A549 (cell line): ENCODE results near the gene CNIH2. TPM values are rescaled to one million over a fixed set of nuclear protein-coding genes. Genes with fewer than 3 reads are reported as not detected.

ENCODE experiments used
- ATAC-seq, 2 experiments: fragments of 200-7000 bp in 1 of 2; fragments of >200 bp in 1 of 2; cut with Nextera tagmentation in 1 of 2; cut with Tn5 transposase in 1 of 2; 3 replicates each; pipeline versions ENCODE4 v1.8.0 to v1.9.1; 2018 to 2020; ENCODE audit warnings: mild to moderate bottlenecking in 1 of 2, moderate library complexity in 1 of 2
- CTCF ChIA-PET: fragments of 300-600 bp; sonication (Branson Sonifier 250); formaldehyde crosslinking; extraction: SDS; loops from one replicate; lab custom pipeline; 2021; ENCODE audit warnings: antibody characterized with exemption, inconsistent platforms; lab: Yijun Ruan, JAX
- POLR2A ChIA-PET: fragments of 350-600 bp; formaldehyde crosslinking; extraction: SDS; loops from one replicate; lab custom pipeline; 2021; ENCODE audit warnings: antibody characterized with exemption, inconsistent platforms; lab: Yijun Ruan, JAX
- DNase-seq, 2 experiments: peaks; one replicate each; pipeline versions ENCODE4 v3.0.0 to v3.0.0-alpha.2; 2011 to 2016; ENCODE audit warnings: low read depth in 1 of 2, low spot score in 1 of 2
- FAIRE-seq: peaks from 2 replicates; lab custom pipeline; 2011; peaks lifted over from hg19 to GRCh38; lab: Jason Lieb, UNC
- H3K27ac ChIP-seq, 2 experiments: fragments of >200 bp; sonication (Bioruptor Twin); formaldehyde crosslinking; 3 replicates each; pipeline ENCODE4 v1.5.1; 2016 to 2017
- H3K4me1 ChIP-seq: fragments of >200 bp; sonication (Bioruptor Twin); formaldehyde crosslinking; 3 replicates; pipeline ENCODE4 v1.6.1; 2016
- H3K4me2 ChIP-seq: fragments of >200 bp; sonication (Bioruptor Twin); formaldehyde crosslinking; 3 replicates; pipeline ENCODE4 v1.6.1; 2016
- H3K4me3 ChIP-seq: fragments of >200 bp; sonication (Bioruptor Twin); formaldehyde crosslinking; 3 replicates; pipeline ENCODE4 v1.5.1; 2016
- H3K9me3 ChIP-seq: fragments of >200 bp; sonication (Bioruptor Twin); formaldehyde crosslinking; 3 replicates; pipeline ENCODE4 v1.6.1; 2016
- BHLHE40 ChIP-seq: IDR thresholded peaks from 2 replicates; pipeline ENCODE4 v1.6.1; 2012; ENCODE audit warnings: low read depth, low read length, inconsistent platforms
- CBX2 ChIP-seq: fragments of 200-600 bp; sonication (generic); IDR thresholded peaks from 2 replicates; pipeline ENCODE4 v1.6.1; 2016; ENCODE audit warnings: low read depth, mild to moderate bottlenecking, borderline replicate concordance
- CBX8 ChIP-seq: fragments of 200-600 bp; sonication (generic); IDR thresholded peaks from 2 replicates; pipeline ENCODE4 v1.6.1; 2016
- CHD4 ChIP-seq: fragments of 200-600 bp; sonication (generic); IDR thresholded peaks from 2 replicates; pipeline ENCODE4 v1.6.1; 2016; ENCODE audit warnings: antibody characterized with exemption, mild to moderate bottlenecking, borderline replicate concordance
- CTCF ChIP-seq: fragments of >200 bp; sonication (Bioruptor Twin); formaldehyde crosslinking; IDR thresholded peaks from 3 replicates; pipeline ENCODE4 v1.5.1; 2016
- E2F6 ChIP-seq: IDR thresholded peaks from 2 replicates; pipeline ENCODE4 v1.6.1; 2012; ENCODE audit warnings: low read depth, borderline replicate concordance
- EP300 ChIP-seq, 2 experiments: fragments of >200 bp; sonication (Bioruptor Twin); formaldehyde crosslinking; IDR thresholded peaks; 2 replicates in 1 of 2; 3 replicates in 1 of 2; pipeline ENCODE4 v1.6.1; 2016 to 2017
- FOXS1 ChIP-seq: fragments of 250-450 bp; sonication (Bioruptor Pico); IDR thresholded peaks from 2 replicates; pipeline ENCODE4 v1.5.0; 2020; ENCODE audit warnings: mild to moderate bottlenecking, moderate library complexity
- HDAC2 ChIP-seq: fragments of 200-600 bp; sonication (generic); IDR thresholded peaks from 2 replicates; pipeline ENCODE4 v1.6.1; 2016
- HEYL ChIP-seq: fragments of 250-450 bp; sonication (Bioruptor Pico); IDR thresholded peaks from 2 replicates; pipeline ENCODE4 v1.8.0; 2021; ENCODE audit warnings: mild to moderate bottlenecking, moderate library complexity
- HMGXB4 ChIP-seq: fragments of 250-450 bp; sonication (Bioruptor Pico); IDR thresholded peaks from 2 replicates; pipeline ENCODE4 v1.5.0; 2021; ENCODE audit warnings: mild to moderate bottlenecking, moderate library complexity, borderline replicate concordance
- HOXA7 ChIP-seq: fragments of 250-450 bp; sonication (Bioruptor Pico); IDR thresholded peaks from 2 replicates; pipeline ENCODE4 v1.5.0; 2020; ENCODE audit warnings: mild to moderate bottlenecking, moderate library complexity
- HOXB13 ChIP-seq: fragments of 250-450 bp; sonication (Bioruptor Pico); IDR thresholded peaks from 2 replicates; pipeline ENCODE4 v1.5.0; 2020; ENCODE audit warnings: low read depth, mild to moderate bottlenecking, moderate library complexity
- JUN ChIP-seq, 2 experiments: fragments of >200 bp; sonication (Bioruptor Twin); formaldehyde crosslinking; IDR thresholded peaks; 2 replicates in 1 of 2; 3 replicates in 1 of 2; pipeline ENCODE4 v1.6.1; 2016 to 2017
- JUNB ChIP-seq: fragments of >200 bp; sonication (Bioruptor Twin); formaldehyde crosslinking; IDR thresholded peaks from 2 replicates; pipeline ENCODE4 v1.6.1; 2016
- KDM1A ChIP-seq: fragments of 200-600 bp; sonication (generic); IDR thresholded peaks from 2 replicates; pipeline ENCODE4 v1.6.1; 2016; ENCODE audit warnings: low read depth, mild to moderate bottlenecking
- MAZ ChIP-seq: fragments of 150-350 bp; IDR thresholded peaks from 2 replicates; pipeline ENCODE4 v1.6.1; 2014; ENCODE audit warnings: antibody characterized with exemption, low read depth, low read length, borderline replicate concordance
- NFE2L2 ChIP-seq: fragments of 150-350 bp; conservative IDR thresholded peaks from 2 replicates; pipeline ENCODE4 v1.6.1; 2014; ENCODE audit warnings: low read length
- PHF8 ChIP-seq: fragments of 200-600 bp; sonication (generic); IDR thresholded peaks from 2 replicates; pipeline ENCODE4 v1.6.1; 2016; ENCODE audit warnings: low read depth, mild to moderate bottlenecking, antibody characterized with exemption, moderate library complexity, borderline replicate concordance
- POLR2AphosphoS2 ChIP-seq: conservative IDR thresholded peaks from 2 replicates; pipeline ENCODE4 v1.6.1; 2012; ENCODE audit warnings: low read length, improper control_type of control experiment, inconsistent platforms
- RAD21 ChIP-seq, 2 experiments: fragments of >200 bp in 1 of 2; sonication (Bioruptor Twin) in 1 of 2; formaldehyde crosslinking in 1 of 2; IDR thresholded peaks in 1 of 2; conservative IDR thresholded peaks in 1 of 2; 2 replicates in 1 of 2; 3 replicates in 1 of 2; pipeline ENCODE4 v1.6.1; 2012 to 2018; ENCODE audit warnings: inconsistent platforms in 1 of 2
- RARB ChIP-seq: fragments of 250-450 bp; sonication (Bioruptor Pico); IDR thresholded peaks from 2 replicates; pipeline ENCODE4 v1.8.0; 2021; ENCODE audit warnings: mild to moderate bottlenecking, moderate library complexity
- RCOR1 ChIP-seq: fragments of 150-350 bp; IDR thresholded peaks from 2 replicates; pipeline ENCODE4 v1.6.1; 2014; ENCODE audit warnings: antibody characterized with exemption, low read length, low read depth
- RFX5 ChIP-seq: fragments of 450-650 bp; IDR thresholded peaks from 2 replicates; pipeline ENCODE4 v1.7.1; 2014; ENCODE audit warnings: antibody characterized with exemption, mild to moderate bottlenecking, moderate library complexity
- RNF2 ChIP-seq: fragments of 200-600 bp; sonication (generic); IDR thresholded peaks from 2 replicates; pipeline ENCODE4 v1.6.1; 2016; ENCODE audit warnings: low read depth, mild to moderate bottlenecking, antibody characterized with exemption, moderate library complexity, borderline replicate concordance
- SMC3 ChIP-seq: fragments of >200 bp; sonication (Bioruptor Twin); formaldehyde crosslinking; IDR thresholded peaks from 3 replicates; pipeline ENCODE4 v1.6.1; 2018; ENCODE audit warnings: inconsistent platforms
- TP53 ChIP-seq: fragments of 250-450 bp; sonication (Bioruptor Pico); IDR thresholded peaks from 2 replicates; pipeline ENCODE4 v1.5.0; 2021; ENCODE audit warnings: mild to moderate bottlenecking, moderate library complexity
- ZC3H11A ChIP-seq: fragments of 450-650 bp; IDR thresholded peaks from 2 replicates; pipeline ENCODE4 v1.6.1; 2014; ENCODE audit warnings: antibody characterized with exemption, mild to moderate bottlenecking
- WGBS: methylation state at CpG from one replicate; pipeline ENCODE4 v1.1.6; 2017; ENCODE audit errors: missing lambda C conversion rate; 5-methylcytosine and 5-hydroxymethylcytosine counted together
- polyA plus RNA-seq, 4 experiments: library from polyadenylated mRNA; depleted of rRNA in 3 of 4; stranded (reverse); fragments of >200 nt; fragmentation: RNase III in 1 of 4; extraction: RNeasy Plus Mini Kit Qiagen cat#74134 plus additional on column Dnase treatment in 1 of 4; gene quantifications; 2 replicates in 3 of 4; 3 replicates in 1 of 4; pipeline ENCODE4 v1.2.3, GENCODE V29; 2011 to 2017
- TF ChIP-seq, protein P1 (sequence below): IDR thresholded peaks from 2 replicates; pipeline ENCODE4 v1.6.1; 2012

The CNIH2 gene
- polyA plus RNA-seq, 2 of the 4 experiments (the other 2 are of a cell fraction) = 0.98 to 1.1 TPM

DNA sequence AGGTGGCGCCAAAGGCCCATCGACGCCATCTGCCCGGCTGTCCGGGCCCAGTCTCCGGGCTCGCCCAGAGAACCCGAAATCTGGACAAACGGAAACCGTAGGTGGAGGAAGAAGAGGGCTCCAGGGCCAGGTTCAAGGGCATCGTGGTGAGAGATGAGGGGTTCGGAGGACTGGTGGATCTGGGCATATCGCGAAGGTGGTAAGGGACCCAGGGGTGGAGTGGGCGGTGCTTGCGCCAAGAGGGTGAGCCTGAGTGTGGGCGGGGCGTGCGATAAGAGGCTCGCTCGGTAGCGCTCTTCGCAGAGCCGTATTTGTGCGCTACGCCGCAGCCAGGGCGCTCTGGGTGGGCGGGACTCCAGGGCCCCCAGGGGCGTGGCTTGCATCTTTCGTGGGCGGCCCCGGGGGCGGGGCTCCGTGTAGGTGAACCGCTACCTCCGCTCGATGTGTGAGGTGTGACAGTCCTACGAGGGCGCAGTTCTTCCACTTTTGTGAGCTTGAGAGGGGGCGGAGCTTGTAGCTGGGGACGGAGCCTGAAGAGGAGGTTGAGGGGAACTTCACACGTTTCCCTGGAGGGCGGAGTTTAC lies 34.1 kb downstream of the CNIH2 start:
- Histone ChIP-seq H3K9me3 (no peaks in the 10 kb centered on the region), H3K4me2 (peak overlapping the region; percentile 79), H3K4me1 (peaks cover 13% of the 10 kb centered on the region), H3K27ac (peak overlapping the region; percentile 76 to 88), H3K4me3 (peak overlapping the region; percentile 42)
- FAIRE-seq (peak; percentile 49), DNase-seq (peak; percentile 93 to 98), ATAC-seq (peak; percentile 83 to 89)
- no peak for TF ChIP-seq HOXA7 (CRISPR knock-in tag)
- TF ChIP-seq HMGXB4 (CRISPR knock-in tag) = peak; percentile 75; the same call in 1 of the 2 replicates
- TF ChIP-seq JUN (IDR thresholded peaks at IDR 0.05) = no peak
- TF ChIP-seq CTCF = peak; percentile 98
- no peak for TF ChIP-seq NFE2L2
- TF ChIP-seq JUNB = no peak
- TF ChIP-seq RAD21 (conservative IDR thresholded peaks at IDR 0.05 in 1 of 2, IDR thresholded peaks at IDR 0.05 in 1 of 2) = peak; percentile 96 to 99
- TF ChIP-seq SMC3 = peak; percentile 97
- TF ChIP-seq, protein P1, sequence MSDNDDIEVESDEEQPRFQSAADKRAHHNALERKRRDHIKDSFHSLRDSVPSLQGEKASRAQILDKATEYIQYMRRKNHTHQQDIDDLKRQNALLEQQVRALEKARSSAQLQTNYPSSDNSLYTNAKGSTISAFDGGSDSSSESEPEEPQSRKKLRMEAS = peak; percentile 62; the same call in 1 of the 2 replicates
- no peak for TF ChIP-seq RFX5
- no peak for TF ChIP-seq HDAC2
- peak; percentile 31; the same call in 1 of the 2 replicates for TF ChIP-seq PHF8
- TF ChIP-seq EP300 (IDR thresholded peaks at IDR 0.05) = no peak
- TF ChIP-seq CBX8 = no peak
- TF ChIP-seq HEYL (CRISPR knock-in tag) = no peak
- no peak for TF ChIP-seq CHD4
- no peak for TF ChIP-seq HOXB13 (CRISPR knock-in tag)
- no peak for TF ChIP-seq TP53 (CRISPR knock-in tag)
- no peak for TF ChIP-seq CBX2
- TF ChIP-seq RNF2 = no peak
- no peak for TF ChIP-seq KDM1A
- 0 out of 2 replicates have a peak, but pooled peaks have one; percentile 22 for TF ChIP-seq E2F6
- no peak for TF ChIP-seq MAZ
- TF ChIP-seq RARB (CRISPR knock-in tag) = no peak
- TF ChIP-seq RCOR1 = no peak
- TF ChIP-seq FOXS1 = no peak
- TF ChIP-seq POLR2AphosphoS2 = no peak
- no peak for TF ChIP-seq ZC3H11A
- no peak for TF ChIP-seq BHLHE40
- 3% methylated on average over 28 of the region's 44 CpGs for WGBS
- ChIA-PET POLR2A (interaction anchor here (0.7 to 3.0 kb wide), 16 partner anchors 10 to 168 kb away, joined by 3 to 42 read pairs (median 4); partner anchors contain the start of genes BRMS1, DPP3, MRPL11 and RIN1), CTCF (interaction anchor here (0.5 to 12.2 kb wide), 32 partner anchors 8 to 685 kb away, joined by 3 to 247 read pairs (median 6); partner anchors contain the start of genes B4GAT1, BRMS1, MRPL11 and RIN1)
